NCI-H345 treated with DMSO at 0.1 percent for 48 hours (cell line): ENCODE measurements around the gene SFTPD.
"Not testable (repeated sequence)": the region's sequence is repeated elsewhere in the genome, so short reads cannot be mapped to it uniquely, and the experiment has no call there.

Source experiments
- DNase-seq: peaks from one replicate; lab custom pipeline; 2025; ENCODE audit not compliant: unreplicated experiment; lab: John Stamatoyannopoulos, UW

Gene SFTPD

DNA sequence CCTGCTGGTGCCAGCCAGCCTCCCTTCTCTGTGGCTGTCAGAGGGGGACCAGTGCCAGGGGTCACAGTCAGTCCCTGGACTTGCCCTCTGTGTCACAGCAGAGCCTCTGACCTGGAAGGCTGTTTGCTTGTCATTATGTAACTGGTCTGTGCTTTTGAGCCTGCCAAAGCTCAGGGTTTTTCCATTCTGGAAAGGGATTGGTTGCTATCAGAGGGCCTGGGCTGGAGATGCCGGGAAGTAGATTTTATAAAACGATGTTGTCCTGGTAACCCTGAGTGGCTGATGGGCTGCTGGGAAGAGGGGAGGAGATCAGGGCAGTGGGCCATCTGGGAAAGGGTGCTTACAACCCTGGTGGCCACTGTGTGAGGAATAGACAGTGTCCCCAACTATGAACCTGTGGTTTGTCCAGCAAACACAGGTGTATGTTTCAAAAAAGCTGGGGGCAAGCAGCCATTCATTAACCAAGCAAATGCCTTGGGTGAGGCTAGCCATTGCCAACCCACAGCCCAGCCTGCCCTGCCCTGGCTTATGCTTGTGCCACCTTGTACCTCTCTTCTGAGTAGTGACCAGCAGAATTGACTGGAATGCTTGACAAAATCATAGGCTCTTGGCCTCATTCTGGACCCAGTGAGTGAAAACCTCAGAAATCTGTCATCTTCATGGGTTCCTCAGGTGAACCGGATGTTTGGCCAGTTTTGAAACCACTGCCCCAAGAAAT, 21.6 kb downstream of the SFTPD start:
- no peak for DNase-seq

DNA sequence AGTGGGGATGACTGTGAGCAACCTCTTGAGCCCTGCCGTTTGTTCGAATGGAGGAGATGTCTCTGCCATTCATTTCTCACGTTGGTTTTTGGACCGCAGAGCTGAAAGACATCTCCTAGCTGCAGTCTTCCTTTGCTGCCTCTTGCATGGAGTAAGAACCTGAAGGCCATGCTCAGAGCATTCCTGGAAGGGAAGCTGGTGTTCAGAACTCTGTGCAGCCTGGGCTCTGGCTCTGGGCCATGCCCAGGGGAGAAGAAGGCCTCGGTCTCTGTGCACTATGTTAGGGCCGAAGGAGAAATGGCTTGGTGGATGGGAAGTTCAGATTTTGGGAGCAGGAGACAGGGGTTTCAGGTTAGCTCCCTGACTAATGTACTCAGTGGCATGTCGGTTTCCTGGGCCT, 22.9 kb downstream of the SFTPD start:
- no peak for DNase-seq

DNA sequence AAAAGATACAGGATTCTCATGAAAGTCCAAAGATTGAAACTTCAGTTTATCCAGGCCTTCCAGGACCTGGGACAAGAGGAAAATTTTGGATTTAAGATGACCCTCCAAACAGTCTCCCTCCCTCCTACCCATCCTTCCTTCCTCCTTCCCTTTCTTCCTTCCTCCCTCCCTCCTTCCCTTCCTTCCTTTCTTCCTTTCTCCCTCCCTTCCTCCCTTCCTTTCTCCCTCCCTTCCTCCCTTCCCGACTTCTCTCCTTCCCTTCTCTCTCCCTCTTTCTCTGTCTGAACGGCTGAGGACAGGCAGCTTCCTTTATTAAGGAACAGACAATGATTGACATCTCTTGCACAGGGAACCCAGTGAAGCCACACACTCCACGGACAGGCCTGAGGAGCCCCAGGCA, 23.3 kb downstream of the SFTPD start:
- no peak for DNase-seq

DNA sequence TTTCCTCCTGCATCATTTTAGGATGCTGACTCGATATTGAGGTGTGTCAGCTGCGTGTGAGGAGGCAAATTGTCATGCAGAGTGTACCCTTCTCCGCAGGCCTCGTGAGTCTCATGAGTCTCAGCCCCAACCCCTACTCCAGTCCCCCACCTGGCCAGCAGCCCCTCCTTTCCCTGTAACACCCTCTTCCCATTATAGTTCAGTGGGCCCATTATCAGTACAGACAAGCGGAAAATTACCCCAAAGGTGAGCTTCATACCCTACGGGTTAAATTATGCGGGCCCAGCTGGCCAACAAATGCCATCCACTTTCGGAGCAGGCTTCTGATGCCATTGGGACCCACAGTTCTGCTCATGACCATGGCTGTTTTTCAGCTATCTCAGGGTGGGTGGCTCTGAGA, 25.2 kb downstream of the SFTPD start:
- DNase-seq, result no peak

DNA sequence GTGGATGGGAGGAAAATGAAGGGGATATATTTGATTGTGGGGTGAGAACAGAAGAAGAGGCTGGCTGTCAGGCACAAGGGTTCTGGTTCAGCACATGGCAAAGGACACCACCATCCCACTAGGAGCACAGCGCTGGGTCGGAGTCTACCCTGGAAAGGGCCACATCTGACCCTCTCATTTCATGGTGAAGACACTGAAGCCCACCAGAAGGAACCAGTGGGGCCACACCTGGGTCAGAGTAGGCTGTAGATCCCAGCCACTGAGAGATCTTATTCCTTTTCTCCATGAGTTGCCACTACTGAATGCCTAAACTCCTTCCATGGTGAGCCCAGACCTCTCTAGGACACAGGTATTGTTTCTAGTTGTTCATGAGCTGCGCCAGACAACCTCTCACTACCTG, 25.8 kb downstream of the SFTPD start:
- DNase-seq, result no peak

DNA sequence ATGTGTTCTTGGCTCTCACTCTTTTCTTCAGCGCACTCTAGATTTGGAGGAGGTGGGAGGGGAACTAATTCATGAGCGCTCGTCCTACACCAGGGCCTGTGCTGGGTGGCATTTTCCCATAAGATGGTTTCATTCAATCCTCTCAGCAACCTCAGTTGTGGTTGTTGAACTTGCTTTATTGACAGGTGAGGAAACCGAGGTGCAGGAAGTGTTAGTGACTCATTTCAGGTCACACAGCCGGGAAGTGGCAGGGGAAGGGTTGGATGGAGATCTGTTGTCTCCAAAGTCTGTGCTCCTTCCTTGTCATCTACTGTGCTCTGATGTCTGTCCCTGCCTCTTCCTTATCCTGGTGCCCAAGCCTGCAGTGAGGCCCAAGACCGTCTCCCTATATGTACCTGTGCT, 26.9 kb downstream of the SFTPD start:
- DNase-seq, result not testable (repeated sequence)

DNA sequence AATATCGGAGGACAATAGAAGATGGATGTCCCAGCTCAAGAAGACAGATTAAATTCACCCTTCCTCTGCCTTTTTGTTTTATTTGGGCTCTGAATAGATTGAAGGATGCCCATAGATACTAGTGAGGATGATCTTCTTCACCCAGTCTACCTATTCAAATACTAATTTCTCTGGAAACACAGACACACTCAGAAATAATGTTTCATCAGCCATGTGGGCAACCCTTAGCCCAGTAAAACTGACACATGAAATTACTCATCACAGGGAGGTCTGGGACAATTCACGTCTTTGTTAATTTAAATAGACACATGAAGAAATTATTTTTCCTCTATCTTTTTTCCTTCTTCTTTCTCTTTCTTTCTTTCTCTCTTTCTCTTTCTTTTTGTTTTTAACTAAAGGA, 33.1 kb downstream of the SFTPD start:
- not testable (repeated sequence) for DNase-seq

DNA sequence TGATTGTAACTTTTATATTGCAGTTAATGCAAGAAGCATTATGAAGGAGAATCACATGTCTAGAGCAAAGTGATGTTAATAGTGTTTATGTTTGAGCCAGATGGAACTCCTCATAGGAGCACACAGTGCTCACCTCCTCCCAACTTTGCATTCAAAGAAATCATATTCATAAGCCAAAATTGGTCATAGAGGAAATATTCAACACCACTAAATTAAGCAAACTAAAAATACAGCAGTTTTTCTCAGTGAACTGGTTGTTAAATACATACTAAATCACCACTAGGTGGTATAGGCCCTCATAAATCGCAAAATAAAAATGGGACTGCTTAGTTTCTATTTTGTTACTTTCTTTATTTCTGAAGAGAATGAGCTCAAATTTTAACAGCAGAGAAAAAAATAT, 34.4 kb downstream of the SFTPD start:
- DNase-seq, result not testable (repeated sequence)

DNA sequence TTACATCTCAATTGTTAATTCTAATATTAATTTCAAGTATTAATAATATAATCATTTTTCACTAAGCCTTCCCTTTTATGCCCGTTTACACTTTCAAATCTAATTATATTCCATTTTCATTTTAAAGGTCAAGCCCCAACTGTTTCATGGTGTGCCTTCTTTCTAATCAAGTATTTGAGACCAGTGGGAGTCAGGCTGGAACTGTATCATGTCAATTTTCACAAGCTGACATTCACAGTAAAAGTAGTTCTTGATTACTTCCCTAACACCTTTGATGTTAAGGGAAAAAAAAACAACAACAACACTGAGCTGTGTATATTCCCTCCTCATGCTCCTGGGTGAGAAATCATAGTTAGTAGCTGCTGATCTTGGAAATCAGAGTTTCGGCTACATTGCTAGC, 38.1 kb downstream of the SFTPD start:
- no peak for DNase-seq

DNA sequence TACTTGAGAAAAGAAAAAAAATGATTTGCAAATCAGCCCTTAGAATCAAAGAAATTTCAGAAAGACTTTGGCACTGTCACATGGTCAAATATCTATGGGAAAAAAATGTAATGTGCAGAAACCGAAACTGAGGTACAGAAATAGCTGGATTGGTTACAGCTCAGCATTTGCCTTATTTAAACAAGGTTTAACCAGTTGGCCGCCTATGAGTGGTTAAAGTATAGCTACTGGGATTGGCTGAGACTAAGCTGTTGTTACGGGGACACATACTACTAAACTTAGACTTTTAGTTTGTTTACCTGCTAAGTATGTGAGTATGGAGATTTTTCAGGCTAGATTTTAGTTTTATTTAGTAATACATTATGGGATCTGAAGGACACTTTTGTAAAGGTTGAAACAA, 38.6 kb downstream of the SFTPD start:
- no peak for DNase-seq

DNA sequence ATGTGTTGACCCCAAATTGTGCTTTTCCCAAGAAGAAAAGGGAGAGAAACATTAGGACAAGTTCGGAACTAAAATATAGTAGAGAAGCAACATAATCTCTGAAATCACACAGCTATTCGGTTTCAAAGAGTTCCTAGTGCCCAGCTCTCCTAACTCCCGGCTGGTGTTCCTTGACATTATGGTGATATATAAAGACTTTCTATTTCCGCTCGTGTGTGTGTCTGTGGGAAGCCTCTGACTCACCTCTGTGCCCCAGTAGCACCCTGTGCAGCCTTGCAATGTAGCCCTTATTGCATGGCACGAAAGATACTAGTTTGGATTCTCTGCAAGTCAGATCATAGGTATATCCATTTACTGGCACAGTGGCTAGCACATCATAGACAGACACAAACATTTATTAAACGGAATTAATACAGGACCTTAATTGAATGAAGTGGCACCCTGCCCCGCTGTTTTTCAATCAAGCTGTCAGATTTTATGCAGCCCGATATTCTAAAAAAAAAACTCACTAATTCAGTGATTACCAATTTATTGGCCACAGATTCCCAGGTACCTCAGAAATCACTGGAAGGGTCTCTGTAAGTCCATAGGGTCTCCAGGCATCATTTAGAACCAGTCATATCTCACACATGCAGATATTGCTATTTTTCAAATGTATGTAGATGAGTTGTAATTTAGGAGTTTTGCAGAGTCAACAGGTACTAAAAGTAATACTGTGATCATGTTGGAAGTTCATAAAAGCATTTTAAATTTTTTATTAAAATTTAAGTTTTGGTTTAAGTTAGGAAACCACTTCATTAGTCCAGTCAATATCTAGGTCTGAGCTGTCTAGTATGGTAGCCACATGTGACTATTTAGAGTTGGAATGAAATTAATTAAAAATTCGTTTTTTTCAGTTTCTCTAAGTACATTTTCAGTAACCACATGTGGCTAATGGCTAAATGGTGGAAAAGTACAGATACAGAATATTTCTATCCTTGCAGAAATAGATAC, 43.3 kb downstream of the SFTPD start:
- no peak for DNase-seq

DNA sequence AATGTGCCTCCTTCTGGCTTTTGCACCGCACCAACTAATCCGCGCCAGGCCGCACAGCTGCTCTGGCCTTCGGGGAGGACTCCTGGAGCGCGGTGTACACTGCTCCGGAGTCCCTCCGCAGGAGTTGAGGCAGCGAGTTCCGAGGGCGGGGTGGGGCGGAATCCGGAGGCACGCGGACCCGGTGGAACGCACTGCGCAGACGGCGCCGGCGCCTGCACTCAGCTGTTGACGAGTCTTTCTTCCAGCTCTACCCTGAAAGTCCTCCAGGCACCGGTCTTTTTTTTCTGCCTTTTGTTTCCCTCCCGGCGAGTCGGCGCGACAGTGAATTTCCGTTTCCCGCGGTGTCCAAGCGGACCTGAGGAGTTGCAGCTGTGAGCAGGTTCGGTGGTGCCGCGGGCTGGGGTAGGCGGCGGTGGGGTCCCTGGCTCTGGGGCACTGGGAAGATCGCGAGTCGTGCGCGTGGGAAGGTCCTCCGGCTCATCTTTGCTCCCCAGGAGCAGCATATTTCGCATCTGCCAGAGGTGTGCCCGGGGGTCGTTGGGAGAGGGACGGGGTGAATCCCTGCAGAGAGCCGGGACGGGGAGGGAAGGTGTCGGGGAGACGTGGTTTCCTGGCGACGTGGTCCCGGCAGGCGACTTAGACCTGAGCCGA, 44.1 kb downstream of the SFTPD start:
- peak; percentile 5 for DNase-seq

DNA sequence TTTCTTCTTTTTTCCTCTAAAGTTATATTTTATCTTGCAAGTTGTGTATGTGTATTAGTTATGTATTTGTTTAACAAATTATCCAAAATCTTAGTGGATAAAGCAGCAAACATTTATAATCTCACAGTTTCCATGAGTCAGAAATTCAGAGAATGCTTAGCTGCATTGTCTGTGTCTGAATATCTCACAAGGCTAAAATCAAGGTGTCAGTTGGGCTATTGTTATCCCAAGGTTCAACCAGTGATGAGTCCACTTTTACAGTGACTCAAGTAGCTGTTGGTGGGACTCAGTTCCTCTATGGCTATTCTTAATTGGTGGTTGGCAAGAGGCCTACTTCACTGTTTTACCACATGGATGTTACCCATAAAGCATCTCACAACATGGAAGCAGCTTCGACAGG, 47.3 kb downstream of the SFTPD start:
- DNase-seq, result not testable (repeated sequence)

DNA sequence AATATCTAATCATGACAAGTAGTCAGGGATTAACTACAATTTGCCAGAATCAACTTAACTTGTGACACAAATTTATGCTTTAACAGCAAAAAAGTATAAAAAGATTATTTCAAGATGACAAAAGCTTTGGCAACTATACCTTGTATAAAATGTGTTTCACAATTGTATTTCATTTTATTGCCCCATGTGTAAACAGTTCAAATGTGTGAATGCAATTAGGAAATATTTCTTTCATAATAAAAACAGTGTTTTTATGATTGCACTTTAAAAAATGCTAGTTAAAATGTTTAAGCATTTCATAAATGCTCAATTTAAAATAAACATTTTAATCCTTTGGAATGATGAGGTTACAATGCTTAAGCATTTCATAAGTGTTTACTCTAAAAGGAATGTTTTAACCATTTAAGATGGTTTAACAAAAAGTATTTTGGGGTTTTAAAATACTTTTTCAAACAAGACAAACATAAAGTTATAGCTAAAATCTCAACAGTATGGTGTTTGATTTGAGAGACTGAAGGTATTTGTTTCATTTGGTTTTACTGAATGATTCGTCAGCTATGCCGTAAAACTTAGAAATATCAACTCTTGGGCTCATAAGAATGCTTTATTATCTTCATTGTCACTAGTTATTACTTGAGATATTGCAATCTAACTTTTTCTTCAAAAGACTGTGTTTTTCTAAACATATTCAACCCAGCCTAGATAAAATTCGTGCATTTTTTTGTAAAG, 50.1 kb downstream of the SFTPD start:
- DNase-seq, result no peak

DNA sequence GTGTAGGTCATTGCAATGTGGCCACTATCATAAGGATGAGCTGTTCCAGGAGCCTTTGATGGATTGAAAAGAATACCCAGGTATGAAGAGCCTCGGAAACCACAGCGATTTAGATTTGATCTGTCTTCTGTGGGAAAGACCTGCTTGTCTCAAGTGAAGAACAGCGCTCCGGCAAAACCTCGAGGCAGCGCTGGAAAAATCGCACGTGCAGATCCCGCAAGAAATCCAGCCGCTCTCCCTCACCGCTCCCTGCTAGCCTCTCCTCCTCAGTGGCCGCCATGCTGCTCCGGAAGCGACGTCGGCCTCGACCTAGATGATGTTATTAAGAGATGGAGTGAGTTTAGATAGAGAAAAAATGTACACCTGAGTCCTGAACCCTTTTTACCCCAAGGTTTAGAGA, 56.0 kb downstream of the SFTPD start:
- DNase-seq, result not testable (repeated sequence)

DNA sequence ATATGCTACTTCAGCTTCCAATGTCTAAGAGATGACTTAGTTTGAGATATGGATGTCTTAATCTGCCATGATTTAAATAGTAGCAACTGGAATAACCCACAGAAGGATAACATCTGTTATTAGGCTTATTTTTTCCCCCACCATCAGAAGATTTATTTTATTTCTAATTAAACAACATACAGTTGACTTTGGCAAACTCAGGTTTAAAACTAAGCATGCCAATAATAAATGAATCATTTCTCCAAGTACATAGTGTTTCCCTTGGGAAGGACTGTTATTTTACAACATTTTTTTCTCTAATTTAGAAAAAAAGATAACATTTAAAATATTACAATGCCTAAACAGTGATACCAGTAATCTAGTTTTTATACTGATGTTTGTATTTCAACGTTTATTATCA, 58.4 kb downstream of the SFTPD start:
- no peak for DNase-seq

DNA sequence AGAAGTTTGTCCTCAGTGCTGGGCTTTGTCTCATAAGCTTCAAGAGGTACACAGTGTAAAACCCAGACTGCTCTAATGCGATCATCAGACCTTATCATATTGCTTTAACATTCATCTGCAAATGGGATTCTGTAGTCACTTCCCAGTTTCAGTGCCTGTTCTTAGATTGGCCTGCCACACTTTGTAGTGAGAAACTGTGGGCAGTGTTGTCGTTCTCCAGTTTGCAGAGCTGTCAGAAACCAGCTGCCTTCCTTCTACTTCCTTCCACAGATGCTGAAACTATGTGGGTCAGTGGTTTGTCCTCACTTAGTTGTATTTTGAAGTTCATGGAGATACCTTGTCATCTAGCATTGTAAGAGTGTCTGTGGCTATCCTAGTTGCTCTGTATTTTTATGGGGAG, 59.9 kb downstream of the SFTPD start:
- not testable (repeated sequence) for DNase-seq
